HUES6 (cell line): Measurements from ENCODE around the gene MPO.

Experiments
- H3K27ac ChIP-seq: 2 replicates; pipeline ENCODE4 v1.7.0; 2013; ENCODE audit warnings: low read depth, mild to moderate bottlenecking, low read length, inconsistent platforms
- H3K27me3 ChIP-seq: 2 replicates; pipeline ENCODE4 v1.6.1; 2013; ENCODE audit warnings: low read length; ENCODE audit not compliant: control insufficient read depth, insufficient read depth
- H3K36me3 ChIP-seq: 2 replicates; pipeline ENCODE4 v1.6.1; 2013; ENCODE audit warnings: low read length; ENCODE audit not compliant: control insufficient read depth, insufficient read depth
- H3K4me1 ChIP-seq: 2 replicates; pipeline ENCODE4 v1.6.1; 2013; ENCODE audit warnings: low read length; ENCODE audit not compliant: control insufficient read depth, insufficient read depth
- H3K4me3 ChIP-seq: 2 replicates; pipeline ENCODE4 v1.5.1; 2013; ENCODE audit warnings: low read depth, low read length
- H3K9ac ChIP-seq: one replicate; pipeline ENCODE4 v1.6.1; 2013; ENCODE audit warnings: mild to moderate bottlenecking, low read length
- H3K9me3 ChIP-seq: 2 replicates; pipeline ENCODE4 v1.6.1; 2013; ENCODE audit warnings: low read depth, low read length; ENCODE audit not compliant: control insufficient read depth, insufficient read depth

MPO gene

GRCh38 chr17:58318065-58318481 is 37.3 kb upstream of the MPO start:
- H3K9ac ChIP-seq, result no peak overlapping the region
- H3K4me3 ChIP-seq, result no peak overlapping the region
- H3K4me1 ChIP-seq, result peaks cover 5% of the 10 kb centered on the region; the same call in 1 of the 2 replicates
- H3K36me3 ChIP-seq, result no peaks in the 10 kb centered on the region
- H3K27ac ChIP-seq, result no peak overlapping the region
- no peaks in the 10 kb centered on the region for H3K9me3 ChIP-seq
- peaks cover 6% of the 10 kb centered on the region for H3K27me3 ChIP-seq

DNA sequence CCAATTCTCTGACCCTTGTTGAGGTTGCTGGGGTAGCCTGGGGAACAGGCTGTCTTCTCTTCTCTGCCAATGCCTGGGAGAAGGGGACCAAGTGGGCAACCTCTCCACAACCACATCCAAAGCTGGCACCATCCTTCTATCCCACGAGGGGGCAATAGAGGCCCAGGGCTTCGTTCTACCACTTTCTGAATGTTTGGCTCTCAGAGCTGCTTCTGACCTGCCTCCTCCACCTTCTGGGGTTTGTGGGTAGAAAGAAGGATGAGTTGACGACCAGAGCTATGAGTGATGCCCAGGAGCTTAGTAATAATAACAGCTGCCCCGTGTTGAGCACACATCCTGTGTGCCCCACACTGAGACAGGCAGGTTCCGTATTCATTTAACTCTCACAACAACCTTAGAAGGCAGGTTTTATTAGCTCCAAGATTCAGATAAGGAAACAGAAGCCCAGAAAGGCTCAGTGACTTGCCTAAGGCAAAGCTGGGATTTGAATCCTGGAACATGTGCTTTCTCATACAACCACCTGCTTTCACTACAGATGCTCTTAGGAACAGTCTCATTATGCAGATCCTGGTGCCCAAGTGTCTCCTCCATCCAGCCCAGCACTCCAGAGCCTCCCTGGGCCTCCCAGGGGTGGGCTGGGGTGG is 36.8 kb upstream of the MPO start:
- peaks cover 4% of the 10 kb centered on the region; the same call in 1 of the 2 replicates for H3K4me1 ChIP-seq
- peaks cover 3% of the 10 kb centered on the region; the same call in 1 of the 2 replicates for H3K27me3 ChIP-seq
- no peaks in the 10 kb centered on the region for H3K9me3 ChIP-seq
- H3K36me3 ChIP-seq, result no peaks in the 10 kb centered on the region
- no peak overlapping the region for H3K27ac ChIP-seq
- H3K4me3 ChIP-seq, result no peak overlapping the region
- no peak overlapping the region for H3K9ac ChIP-seq

DNA sequence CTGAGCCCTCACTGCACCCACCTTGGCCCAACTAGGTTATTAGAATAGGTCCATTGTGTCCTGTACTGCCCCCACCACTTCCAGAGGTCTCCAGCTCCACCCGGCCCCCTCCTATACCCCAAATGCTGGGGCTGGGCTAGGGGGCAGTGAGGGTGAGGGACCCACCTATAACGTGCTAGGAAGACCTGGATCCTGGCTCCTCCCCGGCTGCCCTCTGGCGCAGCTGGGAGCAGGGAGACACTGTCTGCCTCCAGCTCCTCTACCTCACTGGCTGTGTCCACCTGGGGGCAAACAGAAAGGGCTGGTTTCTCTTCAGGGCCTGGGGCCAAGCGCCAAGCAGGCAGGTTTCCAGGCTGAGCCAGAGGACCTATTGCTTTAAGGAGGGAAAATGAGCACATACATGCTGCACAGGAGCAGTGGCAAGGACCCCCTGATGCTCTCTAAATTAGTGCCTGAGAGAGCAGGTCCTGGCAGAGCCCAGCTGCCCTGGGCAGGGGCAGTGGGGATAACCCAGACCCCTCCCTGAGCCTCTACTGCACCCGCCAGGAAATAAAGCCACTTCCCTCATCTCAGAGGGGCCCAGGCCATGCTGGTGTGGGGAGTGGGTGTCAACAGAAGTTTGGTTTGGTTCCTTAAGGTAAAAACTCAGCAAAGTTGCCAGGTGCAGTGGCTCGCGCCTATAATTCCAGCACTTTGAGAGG is 35.7 kb upstream of the MPO start:
- Histone ChIP-seq H3K4me3 (no peak overlapping the region), H3K27me3 (0 out of 2 replicates have a peak, but pooled peaks cover 3% of the 10 kb centered on the region), H3K9me3 (no peaks in the 10 kb centered on the region), H3K27ac (no peak overlapping the region), H3K36me3 (no peaks in the 10 kb centered on the region), H3K9ac (no peak overlapping the region), H3K4me1 (peaks cover 4% of the 10 kb centered on the region; the same call in 1 of the 2 replicates)

GRCh38 chr17:58315750-58316149 is 35.0 kb upstream of the MPO start:
- Histone ChIP-seq H3K9ac (no peak overlapping the region), H3K4me1 (peaks cover 4% of the 10 kb centered on the region; the same call in 1 of the 2 replicates), H3K4me3 (no peak overlapping the region), H3K27ac (no peak overlapping the region), H3K27me3 (no peaks in the 10 kb centered on the region), H3K36me3 (no peaks in the 10 kb centered on the region), H3K9me3 (no peaks in the 10 kb centered on the region)

- no peaks in the 10 kb centered on the region for H3K36me3 ChIP-seq
- peaks cover 4% of the 10 kb centered on the region; the same call in 1 of the 2 replicates for H3K4me1 ChIP-seq
- H3K9me3 ChIP-seq, result no peaks in the 10 kb centered on the region
- H3K27me3 ChIP-seq, result no peaks in the 10 kb centered on the region
- no peak overlapping the region for H3K9ac ChIP-seq
- no peak overlapping the region for H3K4me3 ChIP-seq
- H3K27ac ChIP-seq, result no peak overlapping the region
These were observed 34.6 kb upstream of the MPO start for GRCh38 chr17:58315281-58315711.

- peaks cover 4% of the 10 kb centered on the region; the same call in 1 of the 2 replicates for H3K4me1 ChIP-seq
- no peaks in the 10 kb centered on the region for H3K36me3 ChIP-seq
- no peaks in the 10 kb centered on the region for H3K27me3 ChIP-seq
- H3K9ac ChIP-seq, result no peak overlapping the region
- H3K27ac ChIP-seq, result no peak overlapping the region
- H3K9me3 ChIP-seq, result no peaks in the 10 kb centered on the region
- H3K4me3 ChIP-seq, result no peak overlapping the region
These were observed 33.9 kb upstream of the MPO start for GRCh38 chr17:58314706-58315015.

- H3K27ac ChIP-seq, result no peak overlapping the region
- no peaks in the 10 kb centered on the region for H3K36me3 ChIP-seq
- H3K4me1 ChIP-seq, result peaks cover 4% of the 10 kb centered on the region; the same call in 1 of the 2 replicates
- H3K4me3 ChIP-seq, result no peak overlapping the region
- H3K9ac ChIP-seq, result no peak overlapping the region
- H3K27me3 ChIP-seq, result no peaks in the 10 kb centered on the region
- no peaks in the 10 kb centered on the region for H3K9me3 ChIP-seq
These were observed 33.3 kb upstream of the MPO start for GRCh38 chr17:58313815-58314705.

- Histone ChIP-seq H3K9me3 (no peaks in the 10 kb centered on the region), H3K27me3 (no peaks in the 10 kb centered on the region), H3K27ac (no peak overlapping the region), H3K36me3 (no peaks in the 10 kb centered on the region), H3K4me3 (no peak overlapping the region), H3K4me1 (peaks cover 6% of the 10 kb centered on the region; the same call in 1 of the 2 replicates), H3K9ac (no peak overlapping the region)
These were observed 32.1 kb upstream of the MPO start for GRCh38 chr17:58312829-58313228.

GRCh38 chr17:58312021-58312630 is 31.4 kb upstream of the MPO start:
- Histone ChIP-seq H3K36me3 (no peaks in the 10 kb centered on the region), H3K27me3 (no peaks in the 10 kb centered on the region), H3K27ac (no peak overlapping the region), H3K4me1 (0 out of 2 replicates have a peak, but pooled peaks cover 2% of the 10 kb centered on the region), H3K4me3 (no peak overlapping the region), H3K9ac (no peak overlapping the region), H3K9me3 (no peaks in the 10 kb centered on the region)

- H3K27me3 ChIP-seq, result no peaks in the 10 kb centered on the region
- no peaks in the 10 kb centered on the region for H3K36me3 ChIP-seq
These were observed 30.7 kb upstream of the MPO start for GRCh38 chr17:58311429-58311894.

More at GRCh38 chr17:58311429-58311894, 30.7 kb upstream of the MPO start:
- Histone ChIP-seq H3K9ac (no peak overlapping the region), H3K4me3 (no peak overlapping the region), H3K9me3 (no peaks in the 10 kb centered on the region), H3K27ac (no peak overlapping the region), H3K4me1 (0 out of 2 replicates have a peak, but pooled peaks cover 2% of the 10 kb centered on the region)
